Measurements from ENCODE around the gene MACROH2A1.

MACROH2A1 gene

DNA sequence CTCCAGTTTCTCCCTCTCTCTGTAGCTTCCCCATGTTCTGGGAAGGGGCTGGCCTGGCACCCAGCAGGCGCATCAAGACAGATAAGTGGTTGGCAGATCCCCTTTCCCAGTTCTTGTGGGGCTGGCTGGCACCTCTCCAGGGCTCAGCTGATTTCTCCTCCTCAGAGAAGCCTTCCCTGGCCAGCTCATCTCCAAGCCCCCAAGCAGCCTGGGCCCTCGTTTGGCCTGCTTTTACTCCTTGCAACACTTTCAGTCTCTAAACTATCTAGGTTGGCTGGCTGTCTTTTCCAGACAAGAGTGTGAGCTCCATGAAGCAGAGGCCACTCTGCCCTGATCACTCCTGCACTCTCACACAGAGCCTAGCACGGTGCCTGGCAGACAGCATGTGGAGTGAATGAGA is 13.5 kb downstream of the MACROH2A1 start:
- Histone ChIP-seq H3K27ac (peak overlapping the region; percentile 91), H3K4me3 (ENCODE audit: low read depth in 1 of 2, low read length in 1 of 2) (no peak overlapping the region), H3K27me3 (no peaks in the 10 kb centered on the region), H3K4me1 (ENCODE audit: control insufficient read depth in 1 of 2, insufficient read depth in 1 of 2, low read depth in 1 of 2, low read length in 1 of 2) (peaks cover 71 to 76% of the 10 kb centered on the region in 2 experiments), H3K9me3 (no peaks in the 10 kb centered on the region), H3K36me3 (peaks cover 51% of the 10 kb centered on the region)
- TF ChIP-seq, protein P1, sequence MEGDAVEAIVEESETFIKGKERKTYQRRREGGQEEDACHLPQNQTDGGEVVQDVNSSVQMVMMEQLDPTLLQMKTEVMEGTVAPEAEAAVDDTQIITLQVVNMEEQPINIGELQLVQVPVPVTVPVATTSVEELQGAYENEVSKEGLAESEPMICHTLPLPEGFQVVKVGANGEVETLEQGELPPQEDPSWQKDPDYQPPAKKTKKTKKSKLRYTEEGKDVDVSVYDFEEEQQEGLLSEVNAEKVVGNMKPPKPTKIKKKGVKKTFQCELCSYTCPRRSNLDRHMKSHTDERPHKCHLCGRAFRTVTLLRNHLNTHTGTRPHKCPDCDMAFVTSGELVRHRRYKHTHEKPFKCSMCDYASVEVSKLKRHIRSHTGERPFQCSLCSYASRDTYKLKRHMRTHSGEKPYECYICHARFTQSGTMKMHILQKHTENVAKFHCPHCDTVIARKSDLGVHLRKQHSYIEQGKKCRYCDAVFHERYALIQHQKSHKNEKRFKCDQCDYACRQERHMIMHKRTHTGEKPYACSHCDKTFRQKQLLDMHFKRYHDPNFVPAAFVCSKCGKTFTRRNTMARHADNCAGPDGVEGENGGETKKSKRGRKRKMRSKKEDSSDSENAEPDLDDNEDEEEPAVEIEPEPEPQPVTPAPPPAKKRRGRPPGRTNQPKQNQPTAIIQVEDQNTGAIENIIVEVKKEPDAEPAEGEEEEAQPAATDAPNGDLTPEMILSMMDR (IDR thresholded peaks at IDR 0.05): no peak

DNA sequence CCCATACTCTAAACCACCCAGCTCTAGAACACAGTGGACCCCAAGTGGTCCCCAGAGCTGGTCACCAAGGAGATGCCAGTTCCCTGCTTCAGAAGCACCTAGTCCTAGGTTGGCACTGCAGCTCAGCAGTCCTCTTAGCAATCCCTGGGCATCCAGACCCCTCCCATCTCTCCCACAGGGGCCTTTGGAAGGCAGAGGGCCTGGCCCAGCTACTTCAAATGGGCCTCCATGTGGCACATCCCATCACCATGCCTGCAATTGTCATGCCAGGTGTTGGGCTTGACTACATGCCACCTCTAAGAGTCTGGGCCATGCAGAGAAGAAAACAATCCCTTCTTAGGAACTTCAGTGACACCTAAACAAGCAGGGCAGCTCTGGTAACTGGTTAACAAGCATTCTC is 14.1 kb downstream of the MACROH2A1 start:
- Histone ChIP-seq H3K36me3 (peaks cover 57% of the 10 kb centered on the region), H3K27ac (peak overlapping the region; percentile 91), H3K27me3 (no peaks in the 10 kb centered on the region), H3K4me3 (ENCODE audit: low read depth in 1 of 2, low read length in 1 of 2) (no peak overlapping the region), H3K4me1 (ENCODE audit: control insufficient read depth in 1 of 2, insufficient read depth in 1 of 2, low read depth in 1 of 2, low read length in 1 of 2) (peaks cover 64 to 70% of the 10 kb centered on the region in 2 experiments), H3K9me3 (no peaks in the 10 kb centered on the region)
- TF ChIP-seq, protein P1 (IDR thresholded peaks at IDR 0.05): no peak

DNA sequence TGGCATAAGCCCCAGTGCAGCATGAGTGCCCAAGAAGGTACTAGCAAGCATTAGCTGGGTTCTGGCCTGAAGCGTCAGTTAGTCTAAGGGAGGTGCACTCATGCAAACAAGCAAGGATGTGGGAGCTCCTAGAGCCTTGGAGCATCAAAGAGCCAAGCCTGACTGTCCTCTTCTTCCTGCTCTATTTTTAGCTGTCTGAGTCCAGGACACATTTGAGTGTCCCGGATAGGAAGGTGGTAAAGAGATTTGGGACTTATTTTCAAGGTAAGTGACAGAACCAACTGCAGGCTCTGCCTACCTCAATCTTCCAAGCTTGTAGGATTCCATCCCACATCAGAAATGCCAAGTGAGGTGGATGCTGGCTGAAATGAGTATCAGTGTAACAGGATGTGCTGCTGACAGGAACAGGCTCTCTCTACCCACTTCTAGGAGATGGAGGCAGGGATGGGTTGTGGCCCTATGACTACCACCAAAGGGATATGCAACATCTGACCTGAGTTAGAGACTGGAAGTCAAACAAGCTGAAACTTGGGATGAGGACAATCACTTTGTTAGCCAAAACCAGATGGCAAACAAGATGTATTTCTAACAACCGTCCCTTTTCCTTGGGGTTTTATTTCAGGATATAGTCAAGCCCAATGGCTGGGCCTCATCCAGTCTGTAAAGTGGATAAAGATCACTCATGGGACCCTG is 15.1 kb downstream of the MACROH2A1 start:
- no peaks in the 10 kb centered on the region for H3K27me3 ChIP-seq
- peaks cover 65% of the 10 kb centered on the region for H3K36me3 ChIP-seq
- TF ChIP-seq, protein P1 (IDR thresholded peaks at IDR 0.05): no peak
- H3K27ac ChIP-seq: peak overlapping the region; percentile 91
- no peaks in the 10 kb centered on the region for H3K9me3 ChIP-seq
- H3K4me3 ChIP-seq (ENCODE audit: low read depth in 1 of 2, low read length in 1 of 2): no peak overlapping the region
- peaks cover 55 to 70% of the 10 kb centered on the region in 2 experiments for H3K4me1 ChIP-seq (ENCODE audit: control insufficient read depth in 1 of 2, insufficient read depth in 1 of 2, low read depth in 1 of 2, low read length in 1 of 2)

DNA sequence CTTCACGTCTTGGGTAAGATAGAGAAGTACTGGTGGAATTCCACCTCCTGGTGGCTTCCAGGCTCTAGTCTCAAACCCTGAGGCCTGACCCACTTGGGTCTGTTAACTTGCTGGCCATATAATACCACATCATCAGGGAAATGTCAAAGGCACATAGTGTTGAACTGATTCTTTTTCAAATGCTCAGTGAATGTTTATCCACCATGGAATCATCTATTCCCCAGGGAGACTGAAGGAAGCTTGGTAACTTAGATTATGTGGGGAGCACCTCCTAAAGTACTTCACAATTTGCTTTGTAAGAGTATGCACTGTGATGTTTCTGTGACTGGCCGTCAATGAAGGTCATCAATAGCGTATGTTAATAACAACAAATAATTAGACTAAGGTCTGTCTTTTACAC is 16.1 kb downstream of the MACROH2A1 start:
- TF ChIP-seq, protein P1 (IDR thresholded peaks at IDR 0.05): no peak
- H3K27ac ChIP-seq: peak overlapping the region; percentile 27
- H3K4me3 ChIP-seq (ENCODE audit: low read depth in 1 of 2, low read length in 1 of 2): no peak overlapping the region
- no peaks in the 10 kb centered on the region for H3K9me3 ChIP-seq
- no peaks in the 10 kb centered on the region for H3K27me3 ChIP-seq
- H3K4me1 ChIP-seq (ENCODE audit: control insufficient read depth in 1 of 2, insufficient read depth in 1 of 2, low read depth in 1 of 2, low read length in 1 of 2): peaks cover 49 to 70% of the 10 kb centered on the region in 2 experiments
- H3K36me3 ChIP-seq: peaks cover 66% of the 10 kb centered on the region

DNA sequence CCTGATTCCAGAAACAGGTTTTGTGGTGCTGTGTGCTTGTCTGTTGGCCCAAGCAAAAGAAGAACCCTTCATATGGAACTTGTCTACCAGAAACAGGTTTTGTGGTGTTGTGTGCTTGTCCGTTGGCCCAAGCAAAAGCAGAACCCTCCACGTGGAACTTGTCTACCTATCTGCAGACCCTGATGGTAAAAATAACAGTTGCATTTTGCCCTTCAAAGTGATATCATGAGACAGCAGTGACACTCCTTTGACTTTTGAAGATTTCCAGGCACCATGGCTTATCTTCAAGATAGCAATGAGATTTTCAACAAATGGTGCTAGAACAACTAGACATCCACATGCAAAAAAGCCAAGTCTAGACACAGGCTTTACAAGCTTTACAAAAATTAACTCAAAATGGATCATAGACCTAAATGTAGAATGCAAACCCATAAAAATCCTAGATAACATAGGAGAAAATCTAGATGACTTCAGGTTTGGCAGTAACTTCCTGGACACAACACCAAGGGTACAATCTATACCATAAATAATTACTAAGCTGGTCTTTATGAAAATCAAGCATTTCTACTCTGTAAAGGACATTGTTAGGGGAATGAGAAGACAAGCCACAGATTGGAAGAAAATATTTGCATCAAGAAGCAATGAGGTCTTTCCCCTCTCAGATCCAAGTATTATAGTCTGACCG is 16.8 kb downstream of the MACROH2A1 start:
- peaks cover 49 to 70% of the 10 kb centered on the region in 2 experiments for H3K4me1 ChIP-seq (ENCODE audit: control insufficient read depth in 1 of 2, insufficient read depth in 1 of 2, low read depth in 1 of 2, low read length in 1 of 2)
- peaks cover 70% of the 10 kb centered on the region for H3K36me3 ChIP-seq
- H3K4me3 ChIP-seq (ENCODE audit: low read depth in 1 of 2, low read length in 1 of 2): no peak overlapping the region
- TF ChIP-seq, protein P1 (IDR thresholded peaks at IDR 0.05): no peak
- H3K27me3 ChIP-seq: no peaks in the 10 kb centered on the region
- no peaks in the 10 kb centered on the region for H3K9me3 ChIP-seq
- peak overlapping the region; percentile 48 for H3K27ac ChIP-seq

Measured in neutrophil (primary cell).